ENCODE data around the gene CADM1. TPM values are rescaled to one million over a fixed set of nuclear protein-coding genes. Genes with fewer than 3 reads are reported as not detected.

CADM1 gene
- total and polyA plus RNA-seq, 9 of the 15 experiments (the other 6 are each of a cell fraction or from before 2014, with no cell fraction given), result 0.42 TPM; not detected in 8

DNA sequence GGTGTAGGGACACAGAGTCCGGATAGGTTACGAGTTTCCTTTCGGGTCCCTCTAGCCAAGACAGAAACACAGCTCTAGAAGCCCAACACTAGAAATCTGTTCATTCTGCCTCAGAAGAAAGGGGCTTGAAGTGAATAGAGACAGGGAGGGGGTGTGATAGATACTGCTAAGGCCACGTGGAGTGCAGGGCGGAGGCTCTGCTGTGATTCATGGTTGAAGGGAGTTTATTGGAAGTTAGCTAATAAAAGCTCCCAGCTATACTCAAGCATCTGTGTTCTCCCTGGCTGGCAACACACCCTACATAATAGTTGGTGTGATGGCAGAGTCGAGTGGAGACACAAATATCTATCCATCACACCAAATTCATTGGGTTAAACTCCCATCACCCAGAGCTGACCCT is 337.4 kb downstream of the CADM1 start:
- no peak overlapping the region for H3K9ac ChIP-seq (ENCODE audit: insufficient read depth in 1 of 2, low read depth in 2 of 2, low read length in 2 of 2)
- H3K9me3 ChIP-seq (replicated peaks; ENCODE audit: control insufficient read depth, insufficient read depth, low read depth, low read length), result no peaks in the 10 kb centered on the region
- H3K4me3 ChIP-seq, result no peak overlapping the region
- CTCF ChIA-PET (ENCODE audit: low intra/inter-chr PET ratio), result no interaction called here
- FAIRE-seq (no peak), DNase-seq (ENCODE audit: extremely low read depth in 1 of 4, low spot score in 3 of 4) (no peak), ATAC-seq (no peak)
- peaks cover 3 to 4% of the 10 kb centered on the region in 2 experiments; a peak in 3 of 5 replicates for H3K27me3 ChIP-seq (ENCODE audit: control insufficient read depth in 2 of 2, insufficient read depth in 2 of 2, low read length in 2 of 2)
- H3K79me2 ChIP-seq (ENCODE audit: control insufficient read depth, insufficient read depth, low read length), result no peaks in the 10 kb centered on the region
- H3K4me1 ChIP-seq (replicated peaks in 1 of 2; ENCODE audit: control insufficient read depth in 2 of 2, insufficient read depth in 2 of 2, low read length in 2 of 2), result no peaks in the 10 kb centered on the region
- H2AFZ ChIP-seq (ENCODE audit: low read depth, low read length), result no peak overlapping the region
- H3K4me2 ChIP-seq (ENCODE audit: insufficient read depth, low read length), result no peak overlapping the region
- 0% methylated on average over 6 of the region's 6 CpGs for WGBS (ENCODE audit: insufficient coverage, low coverage, missing lambda C conversion rate)
- TF ChIP-seq ADNP (tag; IDR thresholded peaks at IDR 0.05) (no peak), SLC30A9 (CRISPR knock-in tag; IDR thresholded peaks at IDR 0.05) (no peak), TSC22D4 (tag; IDR thresholded peaks at IDR 0.05) (no peak), DNMT1 (IDR thresholded peaks at IDR 0.05) (no peak), RCOR1 (IDR thresholded peaks at IDR 0.05; ENCODE audit: borderline replicate concordance in 1 of 2, low read depth in 2 of 2, low read length in 2 of 2) (no peak), NFE2 (IDR thresholded peaks at IDR 0.05; ENCODE audit: low read depth) (no peak), ZNF133 (CRISPR knock-in tag; IDR thresholded peaks at IDR 0.05) (no peak), CSDE1 (IDR thresholded peaks at IDR 0.05) (no peak), ZFPM2 (CRISPR knock-in tag; IDR thresholded peaks at IDR 0.05) (no peak), TCF3 (CRISPR knock-in tag; IDR thresholded peaks at IDR 0.05) (no peak), ZNF551 (CRISPR knock-in tag; IDR thresholded peaks at IDR 0.05) (no peak), ZBTB17 (CRISPR knock-in tag; IDR thresholded peaks at IDR 0.05) (no peak), CBX2 (IDR thresholded peaks at IDR 0.05; ENCODE audit: insufficient read depth, low read length, poor library complexity, severe bottlenecking) (no peak)
- TF ChIP-seq, protein P1, sequence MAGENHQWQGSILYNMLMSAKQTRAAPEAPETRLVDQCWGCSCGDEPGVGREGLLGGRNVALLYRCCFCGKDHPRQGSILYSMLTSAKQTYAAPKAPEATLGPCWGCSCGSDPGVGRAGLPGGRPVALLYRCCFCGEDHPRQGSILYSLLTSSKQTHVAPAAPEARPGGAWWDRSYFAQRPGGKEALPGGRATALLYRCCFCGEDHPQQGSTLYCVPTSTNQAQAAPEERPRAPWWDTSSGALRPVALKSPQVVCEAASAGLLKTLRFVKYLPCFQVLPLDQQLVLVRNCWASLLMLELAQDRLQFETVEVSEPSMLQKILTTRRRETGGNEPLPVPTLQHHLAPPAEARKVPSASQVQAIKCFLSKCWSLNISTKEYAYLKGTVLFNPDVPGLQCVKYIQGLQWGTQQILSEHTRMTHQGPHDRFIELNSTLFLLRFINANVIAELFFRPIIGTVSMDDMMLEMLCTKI (IDR thresholded peaks at IDR 0.05; ENCODE audit: partially characterized antibody), result no peak
- TF ChIP-seq, protein P2, sequence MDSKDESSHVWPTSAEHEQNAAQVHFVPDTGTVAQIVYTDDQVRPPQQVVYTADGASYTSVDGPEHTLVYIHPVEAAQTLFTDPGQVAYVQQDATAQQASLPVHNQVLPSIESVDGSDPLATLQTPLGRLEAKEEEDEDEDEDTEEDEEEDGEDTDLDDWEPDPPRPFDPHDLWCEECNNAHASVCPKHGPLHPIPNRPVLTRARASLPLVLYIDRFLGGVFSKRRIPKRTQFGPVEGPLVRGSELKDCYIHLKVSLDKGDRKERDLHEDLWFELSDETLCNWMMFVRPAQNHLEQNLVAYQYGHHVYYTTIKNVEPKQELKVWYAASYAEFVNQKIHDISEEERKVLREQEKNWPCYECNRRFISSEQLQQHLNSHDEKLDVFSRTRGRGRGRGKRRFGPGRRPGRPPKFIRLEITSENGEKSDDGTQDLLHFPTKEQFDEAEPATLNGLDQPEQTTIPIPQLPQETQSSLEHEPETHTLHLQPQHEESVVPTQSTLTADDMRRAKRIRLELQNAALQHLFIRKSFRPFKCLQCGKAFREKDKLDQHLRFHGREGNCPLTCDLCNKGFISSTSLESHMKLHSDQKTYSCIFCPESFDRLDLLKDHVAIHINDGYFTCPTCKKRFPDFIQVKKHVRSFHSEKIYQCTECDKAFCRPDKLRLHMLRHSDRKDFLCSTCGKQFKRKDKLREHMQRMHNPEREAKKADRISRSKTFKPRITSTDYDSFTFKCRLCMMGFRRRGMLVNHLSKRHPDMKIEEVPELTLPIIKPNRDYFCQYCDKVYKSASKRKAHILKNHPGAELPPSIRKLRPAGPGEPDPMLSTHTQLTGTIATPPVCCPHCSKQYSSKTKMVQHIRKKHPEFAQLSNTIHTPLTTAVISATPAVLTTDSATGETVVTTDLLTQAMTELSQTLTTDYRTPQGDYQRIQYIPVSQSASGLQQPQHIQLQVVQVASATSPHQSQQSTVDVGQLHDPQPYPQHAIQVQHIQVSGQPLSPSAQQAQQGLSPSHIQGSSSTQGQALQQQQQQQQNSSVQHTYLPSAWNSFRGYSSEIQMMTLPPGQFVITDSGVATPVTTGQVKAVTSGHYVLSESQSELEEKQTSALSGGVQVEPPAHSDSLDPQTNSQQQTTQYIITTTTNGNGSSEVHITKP (IDR thresholded peaks at IDR 0.05; ENCODE audit: partially characterized antibody), result no peak
- intact Hi-C loops (cut with micrococcal nuclease), result no loop called here
- in situ Hi-C loops (cut with MboI), result no loop called here
- H3K27ac ChIP-seq (ENCODE audit: extremely low read depth, low read depth, low read length), result no peak overlapping the region
- no peaks in the 10 kb centered on the region for H3K36me3 ChIP-seq (ENCODE audit: control insufficient read depth, insufficient read depth, low read length)
- no TSS peak for BruUV-seq (replicated peaks)
- no peaks in the 10 kb centered on the region for H3K9me1 ChIP-seq (ENCODE audit: control insufficient read depth, insufficient read depth, low read length)
- H4K20me1 ChIP-seq (replicated peaks; ENCODE audit: control insufficient read depth, insufficient read depth, low read length), result no peaks in the 10 kb centered on the region
- POLR2A ChIA-PET, result no interaction called here

Data from K562 (cell line).